NCI-H187 (cell line): ENCODE data around the gene ITGA8.
"Not testable (repeated sequence)": the region's sequence is repeated elsewhere in the genome, so short reads cannot be mapped to it uniquely, and the experiment has no call there.

Source experiments
- DNase-seq, 2 experiments: peaks; one replicate each; lab custom pipeline; 2025; lab: John Stamatoyannopoulos, UW

Gene ITGA8

DNA sequence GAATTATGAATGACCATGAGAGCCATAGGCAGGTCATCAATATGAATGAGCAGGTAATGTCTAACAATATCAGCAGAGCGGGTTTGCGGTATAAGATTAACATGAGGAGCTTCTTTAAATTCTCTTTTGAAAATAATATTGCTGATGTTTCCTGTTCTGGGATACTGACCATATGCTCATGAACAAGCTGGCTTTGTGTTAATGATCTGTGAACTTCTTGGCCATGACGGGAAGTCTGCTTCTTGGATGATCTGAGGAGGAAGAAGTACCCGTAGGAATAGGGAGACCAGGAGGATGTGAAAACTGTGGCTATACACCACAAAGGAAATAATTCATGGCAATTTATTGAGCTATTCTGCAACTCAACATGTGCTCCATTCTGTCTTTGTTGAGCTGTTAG is 38.6 kb downstream of the ITGA8 start:
- DNase-seq, result no peak

DNA sequence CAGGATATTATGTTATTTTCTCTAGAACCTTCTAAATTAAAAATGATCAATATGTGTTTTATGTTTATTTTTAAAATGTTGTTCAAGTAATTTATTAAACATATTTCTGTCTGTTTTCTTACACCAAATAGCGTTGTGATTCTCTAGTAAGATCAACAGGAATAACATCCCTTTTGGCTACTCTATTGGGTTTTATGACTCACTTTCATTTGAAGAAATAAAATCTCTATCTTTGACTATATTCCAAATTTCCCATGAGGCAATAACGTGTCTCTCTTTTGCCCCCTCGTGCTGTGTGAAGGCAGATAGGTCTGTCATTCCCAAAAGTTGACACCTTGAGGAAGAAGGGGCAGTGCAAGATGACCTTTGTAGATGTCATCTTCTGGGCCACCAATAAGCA is 40.9 kb downstream of the ITGA8 start:
- DNase-seq, result no peak

DNA sequence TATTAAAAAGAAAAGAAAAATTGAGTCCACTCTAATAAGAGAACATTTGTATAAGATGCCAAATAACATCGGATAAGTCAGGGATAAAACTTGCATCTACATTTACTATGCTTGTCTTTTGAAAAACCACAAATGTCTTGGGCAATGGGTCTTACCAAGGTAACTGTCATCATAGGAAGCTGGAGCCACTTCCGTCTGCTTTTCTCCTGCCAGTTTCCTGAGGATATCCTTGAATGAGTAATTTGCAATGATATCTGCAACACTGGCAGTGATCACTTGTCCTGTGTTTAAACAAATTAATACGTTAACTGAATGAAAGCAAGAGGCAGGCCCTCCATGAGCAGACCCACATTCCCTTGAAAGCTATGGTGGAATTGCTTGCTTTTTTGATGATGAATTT is 47.3 kb downstream of the ITGA8 start:
- no peak for DNase-seq

DNA sequence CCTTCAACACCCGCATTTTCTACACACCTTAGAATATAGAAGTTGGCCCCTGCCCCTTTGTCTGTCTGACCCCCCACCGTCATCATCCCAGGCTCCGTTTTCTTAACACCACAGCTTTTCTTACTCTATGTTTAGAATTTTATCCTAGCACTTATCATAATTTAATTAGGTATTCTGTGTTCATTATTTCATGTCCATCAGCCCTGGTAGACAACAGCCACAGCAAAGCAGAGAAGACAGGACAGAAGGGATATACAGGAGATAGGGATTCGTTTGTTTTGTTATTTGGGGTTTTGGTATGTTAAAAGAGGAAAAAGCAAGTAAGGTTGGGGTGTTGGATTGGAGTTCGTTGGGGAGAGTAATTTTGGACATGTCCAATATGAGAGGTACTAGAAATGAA is 48.8 kb downstream of the ITGA8 start:
- DNase-seq, result no peak

DNA sequence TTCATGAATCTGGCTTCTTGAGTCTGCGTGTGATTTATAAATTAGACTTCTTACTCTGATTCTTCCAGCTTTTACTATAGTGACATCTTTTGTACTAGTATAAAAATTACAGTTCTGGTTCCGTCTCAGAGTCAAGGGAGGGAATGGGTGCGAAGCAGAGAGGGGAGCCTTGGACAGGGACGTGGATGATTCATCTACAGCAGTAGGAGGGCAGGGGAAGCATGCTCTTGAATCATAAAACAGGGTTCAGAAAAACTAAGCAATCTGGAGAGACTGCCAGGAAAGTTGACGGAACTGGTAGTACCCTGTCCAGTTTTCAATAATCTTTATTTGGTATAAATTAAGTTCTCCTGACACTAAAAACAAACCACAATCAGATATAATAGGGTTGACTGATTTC is 58.1 kb downstream of the ITGA8 start:
- DNase-seq, result no peak

DNA sequence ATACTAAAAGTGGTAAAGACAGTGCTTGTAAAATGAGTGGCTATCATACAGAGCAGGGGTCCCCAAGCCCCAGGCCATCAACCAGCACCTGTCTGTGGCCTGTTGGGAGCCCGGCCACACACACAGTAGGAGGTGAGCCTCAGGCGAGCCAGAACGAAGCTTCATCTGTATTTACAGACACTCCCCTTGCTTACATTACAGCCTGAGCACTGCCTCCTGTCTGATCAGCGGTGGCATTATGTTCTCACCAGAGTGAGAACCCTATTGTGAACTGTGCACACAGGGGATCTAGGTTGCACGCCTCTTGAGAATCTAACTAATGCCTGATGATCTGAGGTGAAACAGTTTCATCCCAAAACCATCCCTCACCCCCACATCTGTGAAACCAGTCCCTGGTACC is 58.7 kb downstream of the ITGA8 start:
- DNase-seq, result no peak

DNA sequence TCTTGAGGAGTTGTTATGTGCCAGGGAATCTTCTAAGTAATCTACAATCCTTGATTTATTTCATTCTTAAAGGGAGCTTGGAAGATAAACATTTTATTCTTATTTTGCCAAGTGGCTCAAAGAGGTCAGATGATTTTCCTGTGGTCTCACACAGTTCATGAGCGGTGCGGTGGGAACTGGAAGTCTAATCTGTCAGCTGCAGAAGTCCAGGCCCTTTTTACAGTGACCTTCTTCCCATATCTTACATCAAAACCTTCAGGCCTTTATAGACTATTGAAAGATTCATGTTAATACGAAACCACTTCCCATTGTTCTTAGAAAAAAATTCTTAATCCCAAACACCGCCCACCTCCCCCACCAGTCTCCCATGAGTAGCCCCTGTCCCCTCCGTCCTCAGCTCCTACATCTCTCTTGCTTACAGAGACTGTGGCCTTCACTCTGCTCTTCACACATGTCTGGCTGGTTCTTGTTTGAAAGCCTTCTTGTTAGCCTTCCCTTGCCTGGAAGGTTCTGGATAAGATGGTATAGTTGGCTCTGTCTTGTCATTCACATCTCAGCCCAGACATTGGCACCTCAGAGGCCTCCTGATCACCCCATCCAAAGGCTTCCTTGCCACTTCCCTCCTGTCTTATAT is 61.5 kb downstream of the ITGA8 start:
- DNase-seq, result no peak

DNA sequence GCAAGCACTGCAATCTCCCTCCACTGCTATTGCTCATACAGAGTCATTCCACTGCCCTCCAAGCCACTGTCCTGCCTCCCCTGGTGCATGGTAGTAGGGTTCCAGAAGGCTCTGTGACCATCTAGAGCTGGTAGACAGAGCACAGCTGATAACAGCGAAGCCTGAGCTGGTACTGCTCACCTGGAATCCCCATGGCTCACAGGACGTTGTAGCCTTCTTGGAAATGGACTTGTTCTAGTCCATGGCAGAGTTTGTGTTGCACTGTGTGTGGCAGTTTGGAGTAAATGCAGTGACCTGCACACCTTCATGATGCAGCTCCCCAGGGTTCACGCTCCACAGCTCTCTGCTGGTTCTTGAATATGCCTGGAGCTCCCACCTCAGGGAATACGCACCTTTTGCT is 67.0 kb downstream of the ITGA8 start:
- DNase-seq, result no peak

DNA sequence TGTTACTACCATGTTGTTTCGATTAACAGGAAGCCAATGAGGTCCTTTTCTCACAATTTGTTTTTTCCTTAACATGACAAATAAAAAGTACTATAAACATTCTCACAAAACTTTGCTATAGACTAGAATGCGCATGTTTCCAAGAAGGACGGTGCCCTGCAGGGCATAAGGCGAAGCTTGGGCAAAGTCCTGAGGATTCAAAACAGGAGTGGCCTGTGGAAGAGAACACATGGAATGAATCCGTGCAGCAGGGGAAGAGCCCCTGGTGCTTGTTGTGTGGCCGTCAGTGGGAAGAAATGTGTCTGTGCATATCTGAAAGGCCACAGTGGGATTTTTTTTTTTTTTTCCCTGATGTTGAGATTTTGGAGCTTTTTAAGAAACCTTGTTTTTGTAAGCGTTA is 67.6 kb downstream of the ITGA8 start:
- DNase-seq, result no peak

GRCh38 chr10:15651175-15651574 is 68.5 kb downstream of the ITGA8 start:
- no peak for DNase-seq

GRCh38 chr10:15642095-15642494 is 77.6 kb downstream of the ITGA8 start:
- no peak for DNase-seq

- no peak for DNase-seq
These were observed 79.1 kb downstream of the ITGA8 start for GRCh38 chr10:15640536-15641085.

GRCh38 chr10:15636446-15636845 is 83.3 kb downstream of the ITGA8 start:
- no peak for DNase-seq

- DNase-seq, result no peak
These were observed 87.1 kb downstream of the ITGA8 start for GRCh38 chr10:15632456-15633091.

DNA sequence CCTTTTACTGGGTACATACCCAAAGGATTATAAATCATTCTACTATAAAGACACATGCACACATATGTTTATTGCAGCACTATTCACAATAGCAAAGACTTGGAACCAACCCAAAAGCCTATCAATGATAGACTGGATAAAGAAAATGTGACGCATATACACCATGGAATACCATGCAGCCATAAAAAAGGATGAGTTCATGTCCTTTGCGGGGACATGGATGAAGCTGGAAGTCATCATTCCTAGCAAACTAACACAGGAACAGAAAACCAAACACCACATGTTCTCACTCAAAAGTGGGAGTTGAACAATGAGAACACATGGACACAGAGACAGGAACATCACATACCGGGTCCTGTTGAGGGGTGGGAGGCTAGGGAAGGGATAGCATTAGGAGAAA is 88.5 kb downstream of the ITGA8 start:
- DNase-seq, result not testable (repeated sequence)

- no peak for DNase-seq
These were observed 89.4 kb downstream of the ITGA8 start for GRCh38 chr10:15630353-15630752.

DNA sequence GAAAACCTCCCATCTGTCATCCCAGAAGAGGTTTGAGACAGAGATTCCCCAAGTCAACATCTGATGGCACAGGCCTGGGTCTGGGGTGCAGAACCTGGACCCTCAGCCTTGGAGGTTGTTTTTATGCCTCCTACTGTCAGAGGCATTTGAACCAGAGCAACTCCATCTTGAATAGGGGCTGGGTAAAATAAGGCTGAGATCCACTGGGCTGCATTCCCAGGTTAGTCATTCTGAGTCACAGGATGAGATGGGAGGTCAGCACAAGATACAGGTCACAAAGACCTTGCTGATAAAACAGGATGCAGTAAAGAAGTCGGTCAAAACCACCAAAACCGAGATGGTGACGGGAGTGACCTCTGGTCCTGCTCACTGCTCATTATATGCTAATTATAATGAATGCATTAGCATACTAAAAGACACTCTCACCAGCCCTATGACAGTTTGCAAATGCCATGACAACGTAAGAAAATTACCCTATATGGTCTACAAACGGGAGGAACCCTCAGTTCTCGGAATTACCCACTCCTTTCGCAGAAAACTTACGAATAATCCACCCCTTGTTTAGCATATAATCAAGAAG is 92.0 kb downstream of the ITGA8 start:
- no peak for DNase-seq

GRCh38 chr10:15626937-15627336 is 92.8 kb downstream of the ITGA8 start:
- no peak for DNase-seq

GRCh38 chr10:15625261-15625660 is 94.5 kb downstream of the ITGA8 start:
- no peak for DNase-seq

- no peak for DNase-seq
These were observed 95.1 kb downstream of the ITGA8 start for GRCh38 chr10:15624401-15625196.

- DNase-seq, result no peak
These were observed 98.7 kb downstream of the ITGA8 start for GRCh38 chr10:15620836-15621515.

DNA sequence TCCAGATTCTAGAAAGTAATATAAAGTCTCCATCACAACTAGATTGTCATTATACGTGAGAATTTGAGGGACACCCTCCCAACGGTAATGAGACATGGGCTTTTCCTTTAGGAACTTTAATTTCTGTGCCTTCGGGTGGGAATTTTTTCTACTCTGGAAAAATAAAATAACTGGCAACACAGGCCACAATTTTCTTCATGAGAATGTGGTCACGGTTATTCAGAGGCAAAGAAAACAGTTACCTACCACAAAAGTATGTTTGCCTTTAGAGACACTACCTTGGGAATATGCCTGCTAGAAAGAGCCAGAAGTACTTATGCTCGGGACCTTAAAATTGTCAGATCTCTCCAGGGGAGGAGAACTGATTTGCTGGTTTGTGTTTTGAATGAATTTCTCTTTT is 99.4 kb downstream of the ITGA8 start:
- no peak for DNase-seq
